HEK293 (cell line): ENCODE data around the gene TIAM1.

ENCODE experiments used
- CTCF ChIP-seq: fragments of 450-650 bp; formaldehyde crosslinking; IDR thresholded peaks from 2 replicates; pipeline ENCODE4 v1.5.1; 2016; ENCODE audit warnings: missing biosample characterization, missing genetic modification characterization
- ZNF18 ChIP-seq: fragments of 450-650 bp; formaldehyde crosslinking; IDR thresholded peaks from 2 replicates; pipeline ENCODE4 v1.5.1; 2016; ENCODE audit warnings: missing biosample characterization, missing genetic modification characterization
- ZNF274 ChIP-seq, 2 experiments: fragments of 200-500 bp in 1 of 2; fragments of 450-650 bp in 1 of 2; sonication (Bioruptor generic) in 1 of 2; formaldehyde crosslinking in 1 of 2; IDR thresholded peaks; 2 replicates each; pipeline versions ENCODE4 v1.5.1 to v1.6.1; 2014 to 2016; ENCODE audit warnings: borderline replicate concordance in 1 of 2, inconsistent platforms in 1 of 2, low read length in 1 of 2, missing biosample characterization in 1 of 2, missing genetic modification characterization in 1 of 2
- ZNF311 ChIP-seq: fragments of 450-650 bp; formaldehyde crosslinking; IDR thresholded peaks from 2 replicates; pipeline ENCODE4 v1.5.1; 2017; ENCODE audit warnings: missing biosample characterization, missing genetic modification characterization, borderline replicate concordance
- ZNF549 ChIP-seq: fragments of 450-650 bp; IDR thresholded peaks from 2 replicates; pipeline ENCODE4 v1.5.1; 2018; ENCODE audit warnings: missing biosample characterization, missing genetic modification characterization, mild to moderate bottlenecking, inconsistent platforms, moderate library complexity
- ZNF704 ChIP-seq: fragments of 450-650 bp; formaldehyde crosslinking; IDR thresholded peaks from 2 replicates; pipeline ENCODE4 v1.5.1; 2016; ENCODE audit warnings: missing biosample characterization, missing genetic modification characterization

- TF ChIP-seq CTCF (tag by site-specific recombination): no peak
- TF ChIP-seq ZNF18: no peak
- no peak for TF ChIP-seq ZNF311 (tag by site-specific recombination)
- no peak for TF ChIP-seq ZNF274 (IDR thresholded peaks at IDR 0.05; ENCODE audit: low read length)
- no peak for TF ChIP-seq ZNF274 (tag by site-specific recombination; IDR thresholded peaks at IDR 0.05; ENCODE audit: borderline replicate concordance)
- TF ChIP-seq ZNF704 (tag by site-specific recombination): no peak
- TF ChIP-seq ZNF549: no peak
Observed at GRCh38 chr21:31332525-31332924, 11.5 kb downstream of the TIAM1 start.
